B cell (primary cell): ENCODE results near the gene VEGFB. TPM values are rescaled to one million over a fixed set of nuclear protein-coding genes. Genes with fewer than 3 reads are reported as not detected.

ENCODE experiments used
- ATAC-seq: fragments of 200-7000 bp; cut with Tn5 transposase; one replicate; pipeline ENCODE4 v1.10.0; 2021; ENCODE audit warnings: low read depth, mild to moderate bottlenecking, moderate number of reproducible peaks, moderate library complexity
- CTCF ChIA-PET: fragments of 350-600 bp; sonication (Branson Sonifier 250); formaldehyde crosslinking; loops from one replicate; lab custom pipeline; 2021; ENCODE audit warnings: antibody characterized with exemption, inconsistent platforms; lab: Charles Lee
- POLR2A ChIA-PET: fragments of 350-600 bp; sonication (Branson Sonifier 250); formaldehyde crosslinking; loops from one replicate; lab custom pipeline; 2021; ENCODE audit warnings: antibody characterized with exemption; lab: Charles Lee
- DNase-seq: peaks from one replicate; pipeline ENCODE4 v3.0.0; 2013
- H2AFZ ChIP-seq: 2 replicates; pipeline ENCODE4 v1.6.1; 2012; ENCODE audit warnings: mild to moderate bottlenecking, low read depth, low read length; ENCODE audit not compliant: insufficient read depth, poor library complexity, severe bottlenecking
- H3K27ac ChIP-seq, 2 donors: 1 replicate in 1 of 2; 2 replicates in 1 of 2; pipeline ENCODE4 v1.5.1; 2012 to 2013; ENCODE audit warnings: low read length in 2 of 2, mild to moderate bottlenecking in 2 of 2, moderate library complexity in 1 of 2
- H3K27me3 ChIP-seq, 4 experiments: fragments of 200-600 bp in 1 of 4; sonication (generic) in 1 of 4; replicated peaks in 1 of 4; 1 replicate in 2 of 4; 2 replicates in 2 of 4; pipeline versions ENCODE4 v1.6.1 to v1.7.0; 2013 to 2016; ENCODE audit warnings: low read length in 3 of 4, mild to moderate bottlenecking in 2 of 4, mixed read lengths in 1 of 4, moderate library complexity in 1 of 4; ENCODE audit not compliant: insufficient read depth in 4 of 4, control insufficient read depth in 3 of 4; ENCODE audit errors: control extremely low read depth in 1 of 4
- H3K36me3 ChIP-seq, 2 experiments: replicated peaks in 1 of 2; 1 replicate in 1 of 2; 2 replicates in 1 of 2; pipeline versions ENCODE4 v1.6.1 to v1.7.1; 2013; ENCODE audit warnings: low read length in 1 of 2; ENCODE audit not compliant: insufficient read depth in 2 of 2, control insufficient read depth in 1 of 2; ENCODE audit errors: control extremely low read depth in 1 of 2, extremely low read depth in 1 of 2
- H3K4me1 ChIP-seq, 2 donors: fragments of 200-600 bp in 1 of 2; sonication (generic) in 1 of 2; 1 replicate in 1 of 2; 2 replicates in 1 of 2; pipeline versions ENCODE4 v1.5.1 to v1.6.1; 2013 to 2017; ENCODE audit warnings: low read length in 2 of 2; ENCODE audit not compliant: control insufficient read depth in 2 of 2, insufficient read depth in 2 of 2
- H3K4me2 ChIP-seq: replicated peaks from 2 replicates; pipeline ENCODE3; 2012; ENCODE audit warnings: mild to moderate bottlenecking, low read depth, low read length; ENCODE audit not compliant: poor library complexity, severe bottlenecking
- H3K4me3 ChIP-seq, 5 experiments: fragments of 200-600 bp in 1 of 5; sonication (generic) in 1 of 5; 1 replicate in 3 of 5; 2 replicates in 2 of 5; pipeline versions ENCODE4 v1.5.1 to v1.7.0; 2011 to 2016; ENCODE audit warnings: low read length in 4 of 5, mild to moderate bottlenecking in 4 of 5, low read depth in 2 of 5, control low read depth in 1 of 5, moderate library complexity in 1 of 5; ENCODE audit not compliant: insufficient read depth in 1 of 5; ENCODE audit errors: control extremely low read depth in 1 of 5, extremely low read depth in 1 of 5
- H3K79me2 ChIP-seq: fragments of 200-600 bp; sonication (generic); one replicate; pipeline ENCODE4 v1.6.0; 2016; ENCODE audit warnings: low read length; ENCODE audit not compliant: control insufficient read depth, insufficient read depth
- H3K9ac ChIP-seq: fragments of 200-600 bp; sonication (generic); 2 replicates; pipeline ENCODE4 v1.6.1; 2017; ENCODE audit warnings: mild to moderate bottlenecking, low read length, moderate library complexity
- H3K9me3 ChIP-seq, 3 donors: one replicate each; pipeline versions ENCODE4 v1.6.1 to v1.7.1; 2013; ENCODE audit warnings: low read length in 2 of 3; ENCODE audit not compliant: control insufficient read depth in 2 of 3, insufficient read depth in 1 of 3; ENCODE audit errors: control extremely low read depth in 1 of 3
- H4K20me1 ChIP-seq: 2 replicates; pipeline ENCODE4 v1.6.0; 2012; ENCODE audit warnings: mild to moderate bottlenecking, low read length; ENCODE audit not compliant: insufficient read depth, control insufficient read depth, poor library complexity, severe bottlenecking
- H3K27ac Mint-ChIP-seq: one replicate; pipeline ENCODE4 v1.8.0; 2021; ENCODE audit warnings: mixed read lengths
- H3K27me3 Mint-ChIP-seq: one replicate; pipeline ENCODE4 v1.8.0; 2021; ENCODE audit warnings: mixed read lengths
- H3K4me1 Mint-ChIP-seq: one replicate; pipeline ENCODE4 v1.8.0; 2021; ENCODE audit warnings: mixed read lengths
- H3K4me3 Mint-ChIP-seq: one replicate; pipeline ENCODE4 v1.8.0; 2021; ENCODE audit warnings: mixed read lengths
- H3K9me3 Mint-ChIP-seq: one replicate; pipeline ENCODE4 v1.8.0; 2022; ENCODE audit warnings: mixed read lengths; ENCODE audit not compliant: insufficient read depth
- CTCF ChIP-seq: fragments of 200-600 bp; IDR thresholded peaks from one replicate; pipeline ENCODE4 v1.8.0; 2022; ENCODE audit warnings: antibody characterized with exemption, mild to moderate bottlenecking
- EZH2 ChIP-seq: IDR thresholded peaks from 2 replicates; pipeline ENCODE4 v1.6.1; 2012; ENCODE audit warnings: borderline replicate concordance, low read depth, mild to moderate bottlenecking, moderate library complexity, low read length; ENCODE audit not compliant: insufficient read depth, poor library complexity, severe bottlenecking
- WGBS: methylation state at CpG from one replicate; pipeline ENCODE4 v1.1.5; 2013; ENCODE audit warnings: missing lambda C conversion rate; ENCODE audit not compliant: insufficient coverage; 5-methylcytosine and 5-hydroxymethylcytosine counted together
- intact Hi-C: fragments of 100-400 bp; cut with micrococcal nuclease; formaldehyde crosslinking; loops from one replicate; pipeline ENCODE4 v1.10.0; 2022
- polyA plus RNA-seq: library from polyadenylated mRNA; depleted of rRNA; stranded (reverse); fragments of >200 nt; gene quantifications from 2 replicates; pipeline ENCODE4 v1.2.3, GENCODE V29; 2012
- total RNA-seq, 2 donors: library from RNA; stranded (reverse); fragments of 120-200 nt in 1 of 2; gene quantifications; 1 replicate in 1 of 2; 2 replicates in 1 of 2; pipeline versions ENCODE4 v1.2.3 to v1.2.4, GENCODE V29; 2013 to 2022

The VEGFB gene
- total and polyA plus RNA-seq, 2 donors (not counting 1 experiment from before 2014, with no cell fraction given) = 56.4 to 152 TPM

- CTCF ChIA-PET = interaction anchor here (0.6 to 6.1 kb wide), 8 partner anchors 9 to 263 kb away, joined by 3 to 53 read pairs (median 6); partner anchors contain the start of genes FERMT3, NUDT22 and PLCB3
- Histone ChIP-seq H3K36me3 (peaks cover 0 to 3% of the 10 kb centered on the region in 2 experiments), H3K27me3 (no peaks in the 10 kb centered on the region), H3K4me1 (peaks cover 8 to 17% of the 10 kb centered on the region in 2 donors), H3K4me2 (peak overlapping the region; percentile 82), H2AFZ (no peak overlapping the region), H3K4me3 (no peak overlapping the region), H3K27ac (peak overlapping the region in 1 of 2 donors; percentile 68), H3K9ac (no peak overlapping the region), H4K20me1 (peaks cover 15% of the 10 kb centered on the region), H3K79me2 (peaks cover 16% of the 10 kb centered on the region), H3K9me3 (no peaks in the 10 kb centered on the region)
- POLR2A ChIA-PET = interaction anchor here (1.1 to 1.9 kb wide), 7 partner anchors 19 to 1306 kb away, joined by 3 to 10 read pairs (median 5); partner anchors contain the start of genes FERMT3 and SLC3A2
- TF ChIP-seq EZH2 (no peak), CTCF (no peak)
- WGBS = 1% methylated on average over 48 of the region's 48 CpGs
- DNase-seq (peak; percentile 44), ATAC-seq (no peak)
- Mint-ChIP-seq H3K9me3 (no peaks in the 10 kb centered on the region), H3K27ac (no peak overlapping the region), H3K27me3 (no peaks in the 10 kb centered on the region), H3K4me1 (peaks cover 35% of the 10 kb centered on the region), H3K4me3 (no peak overlapping the region)
- intact Hi-C loops = loop anchor here (1.0 to 2.0 kb wide), 2 partner anchors 54 to 60 kb away; partner anchors contain the start of genes FKBP2 and PPP1R14B
Observed at GRCh38 chr11:64186492-64187165, 47.8 kb upstream of the VEGFB start.

- H3K27ac Mint-ChIP-seq = no peak overlapping the region
- peaks cover 8% of the 10 kb centered on the region for H3K79me2 ChIP-seq
- no peak overlapping the region for H3K4me2 ChIP-seq
- no peaks in the 10 kb centered on the region for H3K27me3 ChIP-seq
- TF ChIP-seq EZH2 = no peak
- no peak for TF ChIP-seq CTCF
- peaks cover 4 to 6% of the 10 kb centered on the region in 2 donors for H3K4me1 ChIP-seq
- H3K36me3 ChIP-seq = peaks cover 13 to 55% of the 10 kb centered on the region in 2 experiments
- 95% methylated on average over 2 of the region's 5 CpGs for WGBS
- no peak for DNase-seq
- no peak overlapping the region for H3K4me3 ChIP-seq
- ATAC-seq = no peak
- peaks cover 51% of the 10 kb centered on the region for H4K20me1 ChIP-seq
- no peak overlapping the region for H2AFZ ChIP-seq
- H3K9ac ChIP-seq = no peak overlapping the region
- no peak overlapping the region for H3K27ac ChIP-seq
- no peak overlapping the region for H3K4me3 Mint-ChIP-seq
- H3K4me1 Mint-ChIP-seq = peaks cover 19% of the 10 kb centered on the region
- H3K27me3 Mint-ChIP-seq = no peaks in the 10 kb centered on the region
- H3K9me3 ChIP-seq = no peaks in the 10 kb centered on the region
- no peaks in the 10 kb centered on the region for H3K9me3 Mint-ChIP-seq
- CTCF ChIA-PET = interaction anchor here (1.2 to 2.3 kb wide), 2 partner anchors 10 to 12 kb away, joined by 3 to 11 read pairs; no protein-coding TSS in a partner anchor
- intact Hi-C loops = no loop called here
- POLR2A ChIA-PET = no interaction called here
Observed at GRCh38 chr11:64192434-64192833, 42.0 kb upstream of the VEGFB start.
